CD4-positive, alpha-beta T cell treated with Interferon gamma for 1 hour (primary cell): ENCODE data around the gene TRIP6.
A peak's percentile ranks its signal among the peaks of the same experiment; 100 is the strongest.

Source experiments
- DNase-seq: peaks from one replicate; pipeline ENCODE4 v3.0.0-alpha.2; 2020

The TRIP6 gene

DNA sequence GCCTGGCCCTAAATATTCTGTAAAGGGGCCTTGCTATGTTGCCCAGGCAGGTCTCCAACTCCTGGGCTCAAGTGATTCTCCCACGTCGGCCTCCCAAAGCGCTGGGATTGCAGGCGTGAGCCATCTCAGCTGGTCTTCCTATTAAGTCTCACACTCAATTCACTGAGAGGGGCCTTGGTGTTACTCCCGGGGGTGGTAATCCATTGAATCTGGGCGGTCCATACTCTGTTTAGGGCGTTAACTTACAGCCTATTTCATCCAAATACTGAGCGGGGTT lies 7.1 kb downstream of the TRIP6 start:
- DNase-seq = no peak

DNA sequence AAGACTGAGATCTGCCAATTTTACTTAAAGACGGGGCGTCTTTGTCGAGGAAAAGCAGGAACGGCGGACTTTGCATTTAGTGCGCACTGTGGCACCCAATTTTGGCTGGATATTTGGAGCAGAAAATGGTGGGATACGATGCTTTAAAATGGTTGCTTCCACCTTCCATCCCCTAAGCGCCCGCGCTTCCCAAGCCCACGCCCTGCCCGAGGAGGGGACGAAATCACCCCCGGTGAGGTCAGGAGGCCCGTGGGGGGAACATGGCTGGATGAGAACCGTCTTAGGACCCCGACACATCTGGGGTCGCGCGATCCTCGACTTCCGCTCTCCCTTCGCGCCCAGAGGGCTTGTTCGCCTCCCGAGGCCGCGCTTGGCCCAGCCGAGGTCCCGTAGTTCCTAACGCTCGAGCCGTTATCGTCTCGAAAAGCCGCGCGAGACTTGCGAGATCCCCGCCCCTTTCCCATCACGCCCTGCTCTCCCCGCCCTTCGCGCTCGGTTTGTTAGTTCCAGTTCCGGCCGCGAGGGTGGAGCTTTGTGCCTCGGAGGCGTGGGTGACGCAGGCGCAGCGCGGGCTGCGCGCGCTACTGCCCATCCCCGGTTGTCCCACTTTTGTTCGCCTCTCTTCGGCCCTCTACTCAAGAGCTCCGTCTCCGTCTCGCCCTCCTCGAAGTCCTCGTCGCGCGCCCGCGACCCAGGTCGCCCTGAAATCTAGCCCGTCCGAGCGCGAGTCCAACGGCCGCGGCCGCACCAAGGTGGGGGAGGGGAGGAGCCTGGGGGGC lies 7.6 kb downstream of the TRIP6 start, which contains the start of gene SRRT:
TSS of gene SRRT (plus strand) at position 527 of the 779 bp plus-strand sequence. CDS start 488 bp downstream, outside the sequence.
- DNase-seq = peak; percentile 97

DNA sequence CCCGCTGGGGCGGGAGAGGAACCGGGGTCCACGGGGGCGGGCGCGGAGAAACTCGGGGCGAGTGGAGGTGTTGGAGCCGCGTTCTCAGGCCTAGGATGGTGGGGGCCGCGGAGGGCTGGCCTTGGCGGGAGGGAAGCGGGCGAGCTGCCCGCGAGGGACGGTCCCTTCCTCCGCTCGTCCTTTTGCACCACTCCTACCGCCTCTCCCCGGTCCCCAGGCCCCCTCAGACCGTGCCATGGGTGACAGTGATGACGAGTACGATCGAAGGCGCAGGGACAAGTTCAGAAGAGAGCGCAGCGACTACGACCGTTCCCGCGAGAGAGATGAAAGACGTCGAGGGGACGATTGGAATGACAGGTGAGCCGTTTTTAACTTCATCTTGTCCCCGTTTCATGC lies 8.2 kb downstream of the TRIP6 start:
- peak; percentile 25 for DNase-seq

DNA sequence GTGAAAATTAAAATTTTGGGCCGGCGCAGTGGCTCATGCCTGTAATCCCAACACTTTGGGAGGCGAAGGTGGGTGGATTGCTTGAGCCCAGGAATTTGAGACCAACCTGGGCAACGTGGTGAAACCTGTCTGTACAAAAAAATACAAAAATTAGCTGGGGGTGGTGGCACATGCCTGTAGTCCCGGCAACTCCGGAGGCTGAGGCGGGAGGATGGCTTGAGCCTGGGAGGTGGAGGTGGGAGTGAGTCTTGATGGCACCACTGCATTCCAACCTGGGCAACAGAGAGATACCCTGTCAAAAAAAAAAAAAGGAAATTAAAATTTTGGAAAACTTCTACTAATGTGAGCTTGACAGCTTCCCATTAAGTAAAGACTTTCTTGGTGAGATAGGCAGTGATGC lies 10.8 kb downstream of the TRIP6 start:
- no peak for DNase-seq

DNA sequence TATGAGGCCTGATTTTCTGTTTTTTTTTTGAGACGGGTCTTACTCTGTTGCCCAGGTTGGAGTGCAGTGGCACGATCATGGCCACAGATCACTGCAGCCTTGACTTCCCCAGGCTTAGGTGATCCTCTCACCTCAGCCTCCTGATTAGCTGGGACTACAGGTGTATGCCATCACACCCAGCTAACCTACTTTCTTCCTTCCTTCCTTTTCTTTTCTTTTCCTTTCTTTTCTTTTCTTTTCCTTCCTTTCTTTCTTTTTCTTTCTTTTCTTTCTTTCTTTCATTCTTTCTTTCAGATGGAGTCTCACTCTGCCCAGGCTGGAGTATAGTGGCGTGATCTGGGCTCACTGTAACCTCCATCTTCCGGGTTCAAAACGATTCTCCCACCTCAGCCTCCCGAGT lies 11.5 kb downstream of the TRIP6 start:
- no peak for DNase-seq

DNA sequence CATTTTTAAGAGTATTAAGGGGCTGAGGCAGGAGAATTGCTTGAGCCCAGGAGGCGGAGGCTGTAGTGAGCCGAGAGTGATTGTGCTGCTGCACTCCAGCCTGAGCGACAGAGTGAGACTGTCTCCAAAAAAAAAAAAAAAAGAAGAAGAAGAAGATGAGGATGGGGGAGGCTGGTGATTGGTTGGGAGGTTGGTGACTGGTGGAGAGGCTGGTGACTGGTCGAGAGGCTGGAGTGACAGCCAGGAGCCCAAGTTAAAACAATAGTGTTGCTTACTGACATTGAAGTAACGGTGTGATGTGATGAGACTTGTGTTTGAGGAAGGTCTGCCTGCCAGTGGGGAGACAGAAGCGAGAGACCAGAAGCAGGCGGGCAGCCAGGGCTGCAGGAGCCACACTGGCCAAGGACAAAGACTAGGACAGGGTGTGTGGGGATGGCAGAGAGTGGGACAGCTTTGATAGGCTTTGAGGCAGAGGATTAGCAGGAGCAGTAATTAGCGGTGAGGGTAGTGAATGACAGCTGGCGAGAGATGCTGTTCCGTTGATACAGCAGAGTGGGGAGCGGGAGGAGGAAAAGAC lies 12.6 kb downstream of the TRIP6 start:
- DNase-seq = no peak

DNA sequence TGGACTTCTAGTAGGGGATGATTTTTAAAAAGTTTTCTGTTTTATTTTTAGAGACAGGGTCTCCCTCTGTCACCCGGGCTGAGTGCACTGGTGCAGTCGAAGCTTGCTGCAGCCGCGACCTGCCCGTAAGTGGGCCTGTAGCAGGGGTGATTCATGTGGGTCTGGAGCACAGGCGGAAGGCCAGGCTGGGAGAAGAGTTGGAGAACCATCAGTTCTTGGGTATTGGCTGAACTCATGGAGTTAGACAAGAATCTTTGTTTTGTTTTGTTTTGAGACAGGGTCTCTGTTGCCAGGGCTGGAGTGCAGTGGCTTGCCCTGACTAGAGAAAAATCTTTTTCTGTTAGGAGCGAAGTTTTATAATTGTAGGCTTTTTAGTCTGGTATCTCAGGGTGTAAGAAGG lies 13.5 kb downstream of the TRIP6 start:
- no peak for DNase-seq

DNA sequence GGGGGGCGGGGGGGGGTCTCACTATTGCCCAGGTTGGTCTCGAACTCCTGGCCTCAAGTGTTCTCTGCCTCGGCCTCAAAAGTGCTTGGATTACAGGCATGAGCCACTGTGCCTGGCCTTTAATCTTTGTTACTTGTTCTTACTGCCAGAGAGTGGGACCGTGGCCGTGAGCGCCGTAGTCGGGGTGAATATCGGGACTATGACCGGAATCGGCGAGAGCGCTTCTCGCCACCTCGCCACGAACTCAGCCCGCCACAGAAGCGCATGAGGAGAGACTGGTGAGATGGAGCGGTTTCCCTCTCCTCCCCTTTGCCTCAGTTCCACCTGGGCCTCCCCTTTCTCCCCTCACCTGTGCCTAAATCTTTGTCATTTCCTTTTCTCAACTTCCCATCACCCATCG lies 13.9 kb downstream of the TRIP6 start:
- no peak for DNase-seq

DNA sequence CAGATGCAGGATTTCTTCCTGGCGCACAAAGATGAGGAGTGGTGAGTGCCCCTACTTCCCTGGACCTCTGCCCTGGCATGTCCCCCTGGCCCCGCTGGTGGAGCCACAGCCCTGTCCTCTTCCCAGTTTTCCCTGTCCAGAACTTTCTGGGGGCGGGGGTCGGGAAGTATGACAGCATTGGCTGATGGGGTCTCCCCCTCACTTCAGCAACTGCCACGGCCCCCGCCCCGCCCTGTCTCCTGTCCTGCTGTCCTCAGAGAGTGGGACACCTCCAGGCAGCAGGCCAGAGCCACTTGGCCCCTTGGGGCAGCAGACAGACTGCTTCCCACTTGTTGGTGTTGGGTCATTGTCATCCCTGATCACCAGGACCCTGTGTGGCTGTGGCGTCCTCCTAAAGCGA lies 15.0 kb downstream of the TRIP6 start:
- DNase-seq = no peak

DNA sequence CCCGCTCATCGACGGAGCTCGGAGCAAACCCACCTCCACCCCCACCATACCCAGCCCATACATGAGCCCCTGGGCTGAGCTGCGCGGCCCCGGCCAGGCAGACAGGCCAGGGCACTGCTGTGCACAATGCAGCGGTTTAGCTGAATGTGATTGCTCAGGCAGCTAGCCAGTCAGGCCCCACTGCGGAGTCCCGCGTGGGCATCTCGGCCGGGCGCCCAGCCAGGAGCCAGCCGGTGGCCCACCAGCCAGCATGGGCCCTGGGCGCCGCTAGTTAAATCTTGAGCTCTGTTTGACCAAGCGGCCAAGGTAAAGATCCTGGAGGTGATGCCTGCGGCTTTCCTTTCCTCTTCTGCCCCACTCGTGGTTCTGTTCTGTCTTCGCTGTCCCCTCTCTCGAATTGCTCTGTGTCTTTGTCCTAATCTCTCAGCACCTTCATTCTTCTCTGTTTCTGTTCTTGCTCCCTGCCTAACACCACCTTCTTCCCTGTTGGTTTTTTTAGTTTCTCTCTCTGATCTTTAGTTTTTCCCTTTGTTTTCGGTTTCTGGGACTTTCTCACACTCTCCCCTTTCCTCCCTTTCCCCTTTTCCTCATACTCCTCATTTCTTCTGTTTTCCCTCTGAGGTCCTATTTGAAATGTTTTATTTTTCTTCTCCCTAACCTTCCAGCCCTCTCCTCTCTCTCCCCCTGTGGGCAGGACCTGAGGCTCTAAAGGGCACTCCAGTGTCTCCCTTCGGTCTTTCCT lies 15.8 kb downstream of the TRIP6 start:
- no peak for DNase-seq

DNA sequence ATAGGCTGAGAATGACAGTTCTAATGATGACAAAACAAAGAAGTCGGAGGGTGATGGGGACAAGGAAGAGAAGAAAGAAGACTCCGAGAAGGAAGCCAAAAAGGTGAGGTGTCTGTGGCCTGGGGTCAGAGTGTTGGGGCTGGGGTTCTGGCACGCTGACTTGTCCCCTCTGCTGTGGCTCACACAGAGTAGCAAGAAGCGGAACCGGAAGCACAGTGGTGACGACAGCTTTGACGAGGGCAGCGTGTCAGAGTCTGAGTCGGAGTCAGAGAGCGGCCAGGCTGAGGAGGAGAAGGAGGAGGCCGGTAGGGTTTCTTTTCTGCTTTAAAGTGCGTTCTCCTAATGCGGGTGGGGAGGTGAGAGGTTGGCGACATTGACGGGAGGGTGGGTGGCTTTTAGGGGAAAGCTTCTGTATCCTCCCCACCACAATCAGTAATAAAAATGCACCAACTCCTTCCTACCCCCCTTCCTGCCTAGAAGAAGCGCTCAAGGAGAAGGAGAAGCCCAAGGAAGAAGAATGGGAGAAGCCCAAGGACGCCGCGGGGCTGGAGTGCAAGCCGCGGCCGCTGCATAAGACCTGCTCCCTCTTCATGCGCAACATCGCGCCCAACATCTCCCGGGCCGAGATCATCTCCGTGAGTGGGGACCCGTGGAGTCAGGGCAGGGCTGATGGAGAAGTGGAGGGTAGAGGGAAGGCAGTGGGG lies 17.7 kb downstream of the TRIP6 start:
- peak; percentile 66 for DNase-seq

DNA sequence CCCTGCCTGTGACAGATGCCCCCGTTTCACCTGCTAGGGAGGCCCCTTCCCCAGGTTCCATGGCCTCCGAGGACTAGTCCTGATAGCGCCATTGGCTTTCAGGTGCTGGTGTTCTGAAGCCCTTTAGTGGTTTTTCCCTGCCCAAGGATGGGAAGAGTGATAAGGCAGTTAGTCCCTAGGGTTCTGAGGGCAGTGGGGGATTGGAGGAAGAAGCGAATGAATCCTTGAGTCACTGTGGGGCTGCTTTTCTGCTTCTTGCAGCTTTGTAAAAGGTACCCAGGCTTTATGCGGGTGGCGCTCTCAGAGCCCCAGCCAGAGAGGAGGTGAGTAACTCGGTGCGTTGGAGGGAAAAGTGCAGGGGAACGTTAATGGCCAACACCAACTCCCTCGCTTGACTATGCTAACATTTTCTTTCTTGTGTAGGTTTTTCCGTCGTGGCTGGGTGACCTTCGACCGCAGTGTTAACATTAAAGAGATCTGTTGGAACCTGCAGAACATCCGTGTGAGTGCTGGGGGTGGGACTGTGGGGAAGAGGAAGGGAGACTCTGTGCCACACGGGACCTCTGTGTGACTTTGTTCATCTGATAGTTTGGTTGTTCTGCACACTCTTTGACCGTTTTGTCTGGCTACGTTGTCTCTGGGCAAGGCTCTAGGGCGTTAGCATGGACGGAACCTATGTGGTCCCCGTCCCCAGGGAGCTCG lies 18.4 kb downstream of the TRIP6 start:
- DNase-seq = no peak

DNA sequence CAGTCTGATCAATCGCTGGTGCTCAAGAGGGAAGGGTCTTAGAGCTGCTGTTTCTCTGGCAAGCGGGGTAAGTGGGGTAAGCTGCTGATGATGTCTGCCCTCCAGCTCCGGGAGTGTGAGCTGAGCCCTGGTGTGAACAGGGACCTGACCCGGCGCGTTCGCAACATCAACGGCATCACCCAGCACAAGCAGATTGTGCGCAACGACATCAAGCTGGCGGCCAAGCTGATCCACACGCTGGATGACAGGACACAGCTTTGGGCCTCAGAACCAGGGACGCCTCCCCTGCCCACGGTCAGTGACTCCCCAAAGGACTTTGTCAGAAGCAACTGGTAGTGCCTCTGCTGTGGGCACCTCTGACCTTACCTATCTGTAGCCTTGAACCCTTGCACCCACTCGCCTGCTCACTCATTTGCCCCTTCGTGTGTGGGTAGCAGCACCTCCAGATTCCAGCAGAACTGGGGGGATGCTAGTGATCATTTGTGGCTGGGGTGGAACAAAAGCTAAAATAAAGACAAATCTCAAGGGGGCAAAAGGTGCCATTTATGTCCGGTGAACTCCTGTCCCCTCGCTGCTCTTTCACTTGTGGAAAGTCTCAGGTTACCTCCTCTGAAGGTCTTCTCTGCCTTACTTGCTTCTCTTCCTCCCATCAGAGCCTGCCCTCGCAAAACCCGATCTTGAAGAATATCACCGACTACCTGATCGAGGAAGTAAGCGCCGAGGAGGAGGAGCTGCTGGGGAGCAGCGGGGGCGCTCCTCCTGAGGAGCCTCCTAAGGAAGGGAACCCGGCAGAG lies 19.2 kb downstream of the TRIP6 start:
- DNase-seq = no peak

DNA sequence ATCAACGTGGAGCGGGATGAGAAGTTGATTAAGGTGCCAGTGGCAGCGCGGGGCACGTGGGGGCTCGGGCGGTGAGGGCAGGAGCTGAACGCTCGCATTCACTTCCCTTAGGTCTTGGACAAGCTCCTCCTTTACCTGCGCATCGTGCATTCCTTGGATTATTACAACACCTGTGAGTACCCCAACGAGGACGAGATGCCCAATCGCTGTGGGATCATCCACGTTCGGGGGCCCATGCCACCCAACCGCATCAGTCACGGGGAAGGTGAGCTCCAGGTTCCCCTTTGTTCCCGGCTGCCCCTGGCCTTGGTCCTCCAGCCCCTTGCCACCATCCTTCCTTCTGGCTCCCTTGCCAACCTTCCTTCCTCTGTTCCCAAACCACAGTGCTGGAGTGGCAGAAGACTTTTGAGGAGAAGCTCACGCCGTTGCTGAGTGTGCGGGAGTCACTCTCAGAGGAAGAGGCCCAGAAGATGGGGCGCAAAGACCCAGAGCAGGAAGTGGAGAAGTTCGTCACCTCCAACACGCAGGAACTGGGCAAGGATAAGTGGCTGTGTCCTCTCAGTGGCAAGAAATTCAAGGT lies 19.8 kb downstream of the TRIP6 start:
- no peak for DNase-seq

DNA sequence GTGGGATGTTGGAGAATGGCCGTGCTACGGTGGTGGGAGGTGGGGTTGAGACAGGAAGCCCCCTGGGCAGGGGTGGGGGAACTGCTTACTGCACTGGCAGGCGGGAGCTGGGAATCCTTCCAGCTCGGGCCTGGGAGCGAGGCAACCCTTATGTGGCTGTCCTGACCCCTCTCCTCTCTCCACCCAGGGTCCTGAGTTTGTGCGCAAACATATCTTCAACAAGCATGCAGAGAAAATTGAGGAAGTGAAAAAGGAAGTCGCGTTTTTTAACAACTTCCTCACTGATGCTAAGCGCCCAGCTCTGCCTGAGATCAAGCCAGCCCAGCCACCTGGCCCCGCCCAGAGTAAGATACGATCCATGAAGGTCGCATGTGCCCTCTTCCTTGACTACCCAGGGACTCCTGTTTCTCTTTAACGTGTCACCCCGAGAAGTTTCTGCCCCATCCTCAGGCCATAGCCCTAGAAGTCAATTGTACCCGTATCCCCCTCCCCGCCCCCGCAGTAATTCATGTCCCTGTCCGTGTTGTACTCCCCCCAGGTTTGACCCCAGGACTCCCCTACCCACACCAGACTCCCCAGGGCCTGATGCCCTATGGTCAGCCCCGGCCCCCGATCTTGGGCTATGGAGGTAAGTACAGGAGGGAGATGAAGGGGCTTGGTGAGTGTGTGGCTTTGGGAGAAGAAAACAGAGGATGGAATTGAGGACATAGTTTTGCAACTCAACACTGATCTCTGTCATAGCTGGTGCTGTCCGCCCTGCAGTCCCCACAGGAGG lies 20.5 kb downstream of the TRIP6 start:
- DNase-seq = peak; percentile 78

DNA sequence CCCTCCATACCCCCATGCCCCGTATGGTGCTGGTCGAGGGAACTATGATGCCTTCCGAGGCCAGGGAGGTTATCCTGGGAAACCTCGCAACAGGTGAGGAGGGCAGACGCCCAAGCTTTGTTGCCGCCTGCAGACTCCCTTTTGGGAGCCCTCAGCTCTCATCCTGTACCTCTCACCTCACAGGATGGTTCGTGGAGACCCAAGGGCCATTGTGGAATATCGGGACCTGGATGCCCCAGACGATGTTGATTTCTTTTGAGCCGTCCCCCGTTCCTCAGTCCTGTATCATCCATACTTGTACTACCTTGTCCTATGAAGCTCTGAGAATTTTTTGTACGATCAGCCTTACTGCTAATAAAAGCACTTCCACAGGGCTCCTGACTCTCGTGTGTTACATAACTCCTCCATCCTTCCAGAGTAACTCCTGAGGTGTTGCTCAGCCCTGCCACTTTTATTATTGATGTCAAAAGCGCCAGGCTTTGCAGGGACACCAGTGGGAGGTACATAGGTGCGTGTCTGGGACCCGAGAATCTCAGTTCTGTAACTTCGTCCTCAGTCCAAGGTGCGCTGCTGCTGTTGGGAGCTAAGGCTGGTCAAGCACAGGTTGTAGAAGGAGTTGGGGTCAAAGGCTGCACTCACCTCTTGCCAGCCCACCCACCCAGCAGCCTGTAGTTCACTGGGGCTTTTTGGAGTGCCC lies 21.3 kb downstream of the TRIP6 start:
- DNase-seq = no peak

DNA sequence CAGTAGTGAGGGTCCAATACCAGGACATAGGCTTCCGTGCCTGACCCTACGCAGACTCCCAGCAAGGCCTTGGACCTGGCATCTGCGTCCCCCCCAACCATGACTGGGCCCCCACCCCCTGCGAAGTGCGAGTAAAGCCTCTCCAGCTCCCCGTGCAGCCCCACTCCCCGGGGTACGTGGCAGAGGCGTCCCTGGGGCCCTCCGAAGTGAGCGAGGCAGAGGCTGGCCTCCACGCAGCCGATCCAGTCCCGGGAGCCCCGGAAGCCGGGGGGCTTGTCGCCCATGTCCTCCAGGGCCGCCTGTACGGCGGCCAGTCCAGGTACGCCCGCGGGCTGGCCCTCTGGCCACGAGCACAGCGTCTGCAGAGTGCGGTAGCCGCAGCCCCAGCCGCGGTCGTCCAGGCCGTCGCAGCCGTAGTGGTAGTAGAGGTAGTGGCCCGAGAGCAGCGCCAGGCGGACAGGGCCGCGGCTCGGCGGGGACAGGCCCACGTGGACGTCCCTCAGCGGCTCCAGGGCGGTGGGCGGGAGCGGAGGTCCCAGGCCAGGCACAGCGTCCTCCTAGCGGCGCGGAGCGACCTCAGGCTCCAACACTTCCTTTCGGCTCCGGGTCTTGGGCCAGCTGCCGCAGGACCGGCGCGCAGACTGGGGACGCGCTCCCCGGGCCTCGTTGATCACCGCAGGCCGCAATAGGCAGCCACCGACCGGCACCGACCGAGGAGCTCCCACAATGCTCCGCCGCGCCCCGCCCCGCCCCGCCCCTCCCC lies 22.0 kb downstream of the TRIP6 start, which contains the start of gene UFSP1:
TSS of gene UFSP1 (minus strand) at position 728 of the 763 bp plus-strand sequence. CDS start at position 284, 444 bp downstream.
- DNase-seq = no peak

DNA sequence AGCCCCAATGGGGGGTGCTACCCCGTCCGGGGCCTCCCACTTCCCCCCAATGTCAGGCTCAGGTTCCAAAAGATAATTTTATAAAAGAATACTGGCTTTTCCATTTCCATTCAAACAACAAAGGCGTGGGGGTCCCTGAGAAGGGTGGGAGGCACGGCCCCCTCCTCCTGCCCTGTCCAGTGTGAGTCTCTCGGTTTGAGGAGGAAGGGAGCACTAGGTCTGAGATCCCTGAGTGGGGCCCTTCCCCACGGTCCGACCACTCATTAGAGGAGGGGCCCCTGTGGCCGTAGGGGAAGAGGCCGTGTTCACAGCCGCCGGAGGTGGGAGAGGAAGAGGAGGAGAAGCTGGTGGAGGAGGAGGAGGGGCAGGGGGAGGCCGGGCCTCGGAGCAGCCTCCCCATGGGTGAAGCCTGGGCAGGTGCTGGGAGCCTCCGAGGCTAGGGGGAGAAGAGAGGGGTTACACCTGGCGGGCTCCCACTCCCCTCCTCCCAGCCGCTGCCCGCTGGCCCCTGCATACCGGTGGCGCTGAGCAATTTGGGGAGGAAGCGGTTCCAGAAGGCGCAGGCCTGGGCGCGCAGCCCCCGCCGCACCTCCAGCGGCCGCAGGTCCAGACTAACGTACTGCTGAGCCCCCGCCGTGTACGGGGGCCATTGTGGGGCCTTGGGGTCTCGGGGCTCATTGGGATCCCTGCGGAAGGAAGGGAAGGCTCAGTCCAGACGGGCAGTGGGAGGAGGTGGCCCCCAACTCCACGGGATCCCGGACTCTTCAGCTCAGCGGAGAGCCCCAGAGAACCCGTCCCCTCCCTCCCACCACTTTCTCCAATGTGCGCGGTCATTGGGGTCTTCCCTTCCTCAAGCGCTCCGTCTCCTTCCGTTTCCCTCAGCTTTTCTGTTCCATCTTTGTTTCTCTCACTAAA lies 23.7 kb downstream of the TRIP6 start:
- DNase-seq = no peak
